Measurements from ENCODE around the gene ACBD5.
A peak's percentile ranks its signal among the peaks of the same experiment; 100 is the strongest.
"Not testable (repeated sequence)": the region's sequence is repeated elsewhere in the genome, so short reads cannot be mapped to it uniquely, and the experiment has no call there.

Gene ACBD5, protein sequence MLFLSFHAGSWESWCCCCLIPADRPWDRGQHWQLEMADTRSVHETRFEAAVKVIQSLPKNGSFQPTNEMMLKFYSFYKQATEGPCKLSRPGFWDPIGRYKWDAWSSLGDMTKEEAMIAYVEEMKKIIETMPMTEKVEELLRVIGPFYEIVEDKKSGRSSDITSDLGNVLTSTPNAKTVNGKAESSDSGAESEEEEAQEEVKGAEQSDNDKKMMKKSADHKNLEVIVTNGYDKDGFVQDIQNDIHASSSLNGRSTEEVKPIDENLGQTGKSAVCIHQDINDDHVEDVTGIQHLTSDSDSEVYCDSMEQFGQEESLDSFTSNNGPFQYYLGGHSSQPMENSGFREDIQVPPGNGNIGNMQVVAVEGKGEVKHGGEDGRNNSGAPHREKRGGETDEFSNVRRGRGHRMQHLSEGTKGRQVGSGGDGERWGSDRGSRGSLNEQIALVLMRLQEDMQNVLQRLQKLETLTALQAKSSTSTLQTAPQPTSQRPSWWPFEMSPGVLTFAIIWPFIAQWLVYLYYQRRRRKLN

DNA sequence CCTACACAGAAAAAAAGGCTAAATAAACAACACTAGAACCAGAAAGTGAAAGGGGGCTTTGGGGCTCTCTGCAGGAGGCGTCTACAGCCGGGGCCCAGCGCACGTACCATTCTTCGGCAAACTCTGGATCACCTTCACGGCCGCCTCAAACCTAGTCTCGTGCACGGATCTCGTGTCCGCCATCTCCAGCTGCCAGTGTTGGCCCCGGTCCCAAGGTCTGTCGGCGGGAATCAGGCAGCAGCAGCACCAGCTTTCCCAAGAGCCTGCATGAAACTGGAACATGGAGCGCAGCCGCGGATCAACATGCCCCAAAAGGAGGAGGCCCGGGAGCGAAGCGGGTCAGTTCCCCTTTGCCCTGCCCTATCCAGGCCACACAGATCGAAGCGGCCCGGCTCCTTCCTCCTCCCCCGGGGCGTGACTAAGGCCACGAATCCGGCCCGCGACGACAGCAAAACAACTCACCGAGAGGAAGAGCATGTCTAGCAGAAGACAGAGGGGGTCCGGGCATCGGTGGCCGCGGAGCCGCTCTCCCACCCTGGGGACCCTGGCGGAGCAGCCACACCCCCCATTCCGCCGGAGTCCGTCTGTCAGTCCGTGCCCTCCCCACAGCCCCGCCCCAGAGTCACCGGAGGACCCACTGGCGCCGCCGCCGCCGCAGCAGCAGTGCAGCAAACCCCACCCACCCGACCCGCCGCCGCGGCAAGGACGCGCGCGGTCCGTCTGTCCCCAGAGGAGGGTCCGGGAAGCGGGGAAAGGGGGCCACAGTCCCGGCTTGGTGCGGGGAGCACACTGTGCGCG is at the start of gene ACBD5:
Gene ACBD5 (minus strand): TSS at position 586 of the 798 bp plus-strand sequence. CDS start 109 bp downstream, at position 477.
- DNase-seq = peak; percentile 52

DNA sequence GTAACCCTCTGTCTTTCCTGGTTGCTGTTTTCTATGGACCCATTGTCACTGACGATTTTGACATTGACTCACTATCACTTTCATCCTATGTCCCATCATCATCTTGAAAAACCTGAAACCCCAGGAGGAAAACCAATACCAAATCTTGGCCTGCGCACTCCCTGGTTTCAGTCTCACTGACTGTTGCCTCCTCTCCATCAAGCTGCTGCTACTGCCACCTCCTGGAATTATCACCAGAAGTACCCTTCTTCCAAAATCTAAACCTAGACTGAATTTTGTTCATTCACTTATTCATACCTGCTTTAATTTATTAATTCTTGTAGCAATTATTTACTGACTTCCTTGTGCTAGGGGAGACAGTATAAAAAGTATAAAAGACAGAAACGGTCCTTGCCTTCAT is 44.5 kb upstream of the ACBD5 start:
- DNase-seq = no peak

DNA sequence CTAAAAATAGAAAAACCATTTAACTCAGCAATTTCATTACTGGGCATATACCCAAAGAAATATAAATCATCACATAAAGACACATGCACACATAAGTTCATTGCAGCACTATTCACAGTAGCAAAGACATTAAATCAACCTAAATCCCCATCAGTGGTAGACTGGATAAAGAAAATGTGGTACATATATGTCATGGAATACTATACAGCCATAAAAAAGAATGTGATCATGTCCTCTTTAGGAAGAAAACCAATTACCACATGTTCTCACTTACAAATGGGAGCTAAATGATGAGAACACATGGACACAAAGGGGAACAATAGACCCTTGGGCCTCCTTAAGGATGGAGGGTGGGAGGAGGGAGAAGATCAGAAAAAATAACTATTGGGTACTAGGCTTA is 36.0 kb upstream of the ACBD5 start:
- DNase-seq = no peak

DNA sequence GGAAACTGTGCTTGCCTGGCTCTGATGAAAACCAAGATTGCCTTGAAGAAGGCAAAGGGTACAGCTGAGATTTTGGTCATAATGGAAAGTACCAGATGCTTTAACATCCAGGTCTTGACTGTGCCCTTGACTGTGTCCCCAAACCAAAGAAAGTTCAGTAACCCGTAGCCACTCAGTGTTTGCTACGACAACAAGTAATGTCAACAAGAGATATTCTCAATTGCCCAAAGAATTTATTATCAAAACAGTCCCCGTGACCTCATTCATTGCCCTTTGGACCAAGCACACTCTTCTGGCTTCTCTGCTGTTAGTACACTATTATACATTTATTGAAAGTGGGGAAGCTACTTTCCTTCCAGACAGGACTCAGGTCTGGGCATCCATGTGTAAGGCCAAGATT is 25.4 kb upstream of the ACBD5 start:
- not testable (repeated sequence) for DNase-seq

DNA sequence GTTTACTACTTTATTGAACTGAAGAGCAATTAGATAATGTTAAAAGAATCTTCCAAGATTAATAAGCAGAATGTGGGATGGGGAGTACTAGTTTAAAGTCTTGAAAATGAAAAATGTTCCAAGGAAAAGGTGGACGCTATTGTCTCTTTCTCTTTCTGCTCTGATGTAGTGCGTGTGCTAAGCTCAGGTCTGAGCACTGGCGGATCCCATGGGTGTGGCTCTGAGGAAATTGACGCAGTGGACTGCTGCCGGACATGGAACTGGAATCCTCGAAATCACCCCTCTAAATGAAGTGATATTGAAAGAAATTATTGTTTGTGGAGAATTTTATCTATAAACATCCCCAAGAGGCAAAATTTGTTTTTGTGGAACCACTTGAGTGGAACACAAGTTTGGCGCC is 22.2 kb upstream of the ACBD5 start:
- not testable (repeated sequence) for DNase-seq

DNA sequence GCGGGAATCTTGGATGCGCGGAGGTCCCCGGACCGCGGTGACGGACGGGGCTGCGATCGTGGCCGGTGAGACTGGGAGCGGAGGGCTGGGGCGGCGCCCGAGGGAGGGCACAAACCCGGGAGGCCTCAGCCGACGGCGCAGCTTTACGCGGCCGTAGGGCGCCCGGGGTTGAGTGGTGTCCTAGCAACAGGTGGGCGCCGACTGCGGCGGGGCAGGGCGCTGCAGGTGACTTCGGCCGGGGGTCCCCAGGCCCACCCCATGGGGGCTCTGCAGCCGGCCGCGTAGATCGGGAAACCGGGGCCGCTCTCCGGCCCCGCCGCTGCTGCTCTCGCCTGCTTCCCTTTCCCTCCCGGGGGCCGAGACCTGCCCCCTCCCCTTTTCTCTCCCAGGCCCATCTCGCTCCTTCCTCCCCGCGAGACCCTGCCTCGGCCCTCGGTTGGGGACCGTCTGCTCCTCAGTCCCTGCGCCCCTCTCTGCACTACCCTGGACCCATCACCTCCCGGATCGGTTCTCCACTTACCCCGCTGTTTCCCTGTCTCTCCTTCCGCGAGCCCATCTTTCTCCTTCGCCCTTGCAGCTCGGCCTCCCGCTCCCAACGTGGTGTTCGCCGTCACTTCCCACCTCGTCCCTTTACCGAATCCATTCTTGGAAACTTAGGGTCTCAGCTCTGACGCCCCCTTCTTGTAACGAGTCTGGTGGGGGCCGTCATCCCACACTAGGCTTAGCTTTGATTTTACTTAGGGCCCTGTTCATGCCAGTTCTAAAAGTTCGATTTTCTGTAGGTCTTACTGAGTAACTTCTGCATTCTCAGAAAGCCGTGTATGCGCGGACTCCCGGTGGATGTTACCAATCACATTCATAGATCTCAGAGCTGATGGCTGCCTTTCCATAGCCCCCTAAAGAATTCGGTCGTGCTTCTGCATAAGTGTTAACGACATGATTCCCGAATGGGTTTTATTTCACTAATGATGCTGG is 18.5 kb upstream of the ACBD5 start:
- no peak for DNase-seq

DNA sequence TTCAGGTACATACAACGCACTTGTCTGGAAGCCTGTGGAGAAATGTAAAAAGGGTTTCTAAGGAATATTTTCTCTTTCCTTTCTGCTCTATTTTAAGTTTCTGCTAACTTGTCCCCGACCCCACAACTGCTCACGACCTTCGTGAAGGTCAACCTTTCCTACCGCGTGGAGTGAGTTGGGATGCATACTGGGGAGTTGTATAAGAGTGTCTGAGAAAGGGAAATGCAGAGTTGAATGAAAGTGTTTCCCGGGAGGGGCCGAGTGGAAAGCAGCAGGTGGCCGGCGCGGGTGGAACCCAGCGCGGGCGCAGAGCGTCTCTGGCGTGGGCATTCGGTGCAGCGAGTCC is 17.9 kb upstream of the ACBD5 start:
- no peak for DNase-seq

DNA sequence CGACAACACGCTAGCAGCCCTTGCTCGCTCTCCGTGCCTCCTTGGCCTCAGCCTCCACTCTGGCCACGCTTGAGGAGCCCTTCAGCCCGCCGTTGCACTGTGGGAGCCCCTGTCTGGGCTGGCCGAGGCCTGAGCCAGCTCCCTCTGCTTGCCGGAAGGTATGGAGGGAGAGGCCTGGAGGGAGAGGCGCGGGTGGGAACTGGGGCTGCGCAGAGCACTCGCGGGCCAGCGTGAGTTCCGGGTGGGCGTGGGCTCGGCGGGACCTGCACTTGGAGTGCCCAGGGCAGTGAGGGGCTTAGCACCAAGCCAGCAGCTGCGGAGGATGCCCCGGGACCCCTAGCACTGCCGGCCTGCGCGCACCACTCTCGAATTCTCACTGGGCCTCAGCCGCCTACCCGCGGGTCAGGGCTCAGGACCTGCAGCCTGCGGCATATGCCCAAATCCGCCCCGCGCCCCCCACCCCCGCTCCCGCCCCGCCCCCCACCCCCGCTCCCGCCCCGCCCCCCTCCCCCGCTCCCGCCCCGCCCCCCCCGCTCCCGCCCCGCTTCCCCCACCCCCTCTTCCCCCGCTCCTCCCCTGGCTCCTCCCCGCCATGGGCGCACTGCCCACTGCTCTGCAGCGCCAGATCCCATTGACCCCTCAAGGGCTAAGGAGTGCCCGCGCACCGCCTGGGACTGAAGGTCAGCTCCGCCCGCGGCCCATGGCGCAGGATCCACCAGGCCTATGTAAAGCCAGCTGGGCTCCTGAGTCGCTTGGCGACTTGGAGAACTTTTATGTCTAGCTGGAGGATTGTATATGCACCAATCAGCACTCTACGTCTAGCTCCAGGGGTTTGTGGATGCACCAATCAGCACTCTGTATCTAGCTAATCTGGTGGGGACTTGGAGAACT is 15.9 kb upstream of the ACBD5 start:
- no peak for DNase-seq

DNA sequence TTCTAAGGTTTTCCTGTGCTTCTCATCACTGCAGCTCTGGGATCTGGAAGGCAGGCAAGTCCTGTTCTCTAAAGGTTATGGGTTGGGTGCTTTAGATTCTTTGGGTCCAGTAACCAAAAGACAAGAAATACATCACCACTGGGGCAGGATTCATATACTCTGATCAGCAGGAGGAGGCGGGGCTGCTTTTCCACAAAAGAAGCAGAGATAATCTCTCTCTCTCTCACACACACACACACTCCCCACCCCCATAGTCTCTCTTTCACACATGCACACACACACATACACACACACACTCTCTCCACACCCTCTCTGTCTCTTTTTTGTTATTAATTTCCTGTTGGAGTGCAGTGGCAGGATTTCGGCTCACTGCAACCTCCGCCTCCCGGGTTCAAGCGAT is 13.0 kb upstream of the ACBD5 start:
- DNase-seq = no peak

DNA sequence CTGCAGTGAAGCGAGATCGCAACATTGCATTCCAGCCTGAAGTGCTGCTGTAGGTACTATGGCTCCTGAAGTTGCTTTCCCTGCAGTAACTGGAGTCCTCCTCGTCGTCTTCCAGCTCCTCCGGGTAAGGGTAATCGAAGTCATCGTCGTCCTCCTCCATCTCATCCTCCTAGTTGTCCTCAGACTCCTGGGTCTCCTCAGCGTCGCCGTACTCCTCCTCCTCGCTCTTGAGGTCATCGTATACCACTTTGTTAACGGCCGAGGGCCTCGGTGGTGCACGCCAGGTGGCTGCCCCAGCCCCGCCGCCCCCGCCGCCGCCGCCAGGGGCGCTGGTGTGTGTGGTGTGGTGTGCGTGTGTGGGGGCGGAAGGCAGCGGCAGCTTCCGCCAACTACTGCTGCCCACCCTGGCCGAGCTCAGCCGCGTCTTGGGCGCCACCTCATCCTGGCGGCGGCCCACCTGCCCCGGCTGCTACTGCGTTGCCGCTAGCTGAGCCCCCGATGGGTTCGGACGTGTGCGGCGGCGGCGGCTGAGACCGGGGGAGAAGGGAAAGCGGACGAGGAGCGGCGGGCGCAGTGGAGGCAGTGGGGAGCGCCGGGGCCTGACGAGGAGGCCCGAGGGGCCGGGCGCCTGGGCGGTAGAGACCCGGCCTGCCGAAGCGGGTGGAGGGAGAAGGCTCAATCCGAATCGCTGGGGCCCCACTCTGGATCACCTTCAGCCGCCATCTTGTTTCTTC is 11.8 kb upstream of the ACBD5 start:
- DNase-seq = peak; percentile 69

DNA sequence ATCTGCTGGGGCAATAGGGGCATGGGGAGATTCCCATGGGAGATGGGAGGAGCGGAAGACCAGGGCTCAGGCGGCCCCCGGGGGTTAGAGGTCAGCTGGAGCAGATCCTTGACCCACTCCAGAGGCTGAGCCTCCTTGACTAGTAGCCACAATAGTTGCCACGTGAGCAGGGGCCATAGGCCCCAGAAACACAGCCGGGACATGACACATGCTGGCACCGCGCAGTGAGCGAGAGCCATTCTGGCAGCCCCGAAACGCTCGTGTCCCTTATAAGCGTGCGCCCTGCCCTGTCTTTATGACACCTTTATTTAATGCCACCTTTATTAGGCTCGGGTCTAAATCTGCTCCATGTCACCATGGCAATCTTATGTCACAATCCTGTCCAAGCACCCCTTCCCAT is 11.0 kb upstream of the ACBD5 start:
- no peak for DNase-seq

DNA sequence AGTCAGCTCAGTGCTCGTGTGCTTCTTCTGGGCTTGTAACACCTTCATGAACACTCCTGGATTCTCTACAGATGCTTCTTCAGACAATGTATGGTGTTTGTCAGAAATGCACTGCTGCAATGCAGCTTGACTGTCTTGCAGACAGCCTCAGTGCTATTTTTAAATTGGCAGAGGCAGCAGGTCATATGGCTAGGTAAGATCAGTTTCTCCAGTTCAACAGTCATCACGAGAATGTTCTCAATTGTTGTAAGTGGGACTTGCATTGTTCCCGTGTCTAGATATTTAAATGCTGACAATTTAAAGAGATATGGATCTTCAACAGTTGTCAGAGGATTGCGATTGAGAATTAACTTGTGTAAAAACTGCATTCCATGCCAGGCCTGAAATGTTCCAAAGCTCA is 7.6 kb upstream of the ACBD5 start:
- DNase-seq = no peak

DNA sequence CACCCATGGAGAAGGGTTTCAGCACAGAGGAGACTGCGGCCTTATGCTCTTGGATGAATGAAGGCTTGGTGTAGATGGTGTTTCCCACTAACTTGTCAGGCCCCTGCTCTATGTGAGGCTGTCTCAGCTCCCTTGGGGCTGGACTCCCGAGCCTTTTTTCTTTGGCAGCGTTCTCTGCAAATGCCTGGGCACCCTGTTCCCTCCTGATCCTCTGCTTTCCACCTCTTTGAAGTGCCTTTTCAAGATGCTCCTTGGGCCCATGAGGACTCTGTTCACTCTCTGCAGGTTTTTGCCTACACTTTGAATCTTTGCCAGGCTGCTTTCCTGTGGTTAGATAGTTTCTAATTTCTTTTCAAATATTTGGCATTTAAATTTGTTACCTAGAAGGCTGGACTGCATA is 6.8 kb upstream of the ACBD5 start:
- no peak for DNase-seq

DNA sequence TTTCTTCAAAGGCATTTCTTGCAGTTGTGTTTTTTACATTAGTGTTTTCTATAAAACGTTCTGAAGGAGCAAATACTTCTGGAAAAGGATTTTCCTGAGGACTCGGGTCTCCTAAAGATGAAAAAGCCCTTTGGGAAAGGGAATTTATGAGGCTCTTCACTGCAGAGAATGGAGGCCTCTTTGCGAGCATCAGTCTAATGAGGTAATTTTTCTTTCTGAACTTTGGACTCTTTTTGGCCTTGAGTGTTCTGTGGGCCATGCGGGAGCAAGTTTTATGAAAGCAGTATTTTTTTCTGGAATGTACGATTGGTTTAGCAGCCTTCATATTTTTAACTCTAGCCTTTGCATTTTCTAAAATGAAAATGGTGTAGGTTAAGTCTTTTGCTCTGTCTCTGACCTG is 6.4 kb upstream of the ACBD5 start:
- no peak for DNase-seq

DNA sequence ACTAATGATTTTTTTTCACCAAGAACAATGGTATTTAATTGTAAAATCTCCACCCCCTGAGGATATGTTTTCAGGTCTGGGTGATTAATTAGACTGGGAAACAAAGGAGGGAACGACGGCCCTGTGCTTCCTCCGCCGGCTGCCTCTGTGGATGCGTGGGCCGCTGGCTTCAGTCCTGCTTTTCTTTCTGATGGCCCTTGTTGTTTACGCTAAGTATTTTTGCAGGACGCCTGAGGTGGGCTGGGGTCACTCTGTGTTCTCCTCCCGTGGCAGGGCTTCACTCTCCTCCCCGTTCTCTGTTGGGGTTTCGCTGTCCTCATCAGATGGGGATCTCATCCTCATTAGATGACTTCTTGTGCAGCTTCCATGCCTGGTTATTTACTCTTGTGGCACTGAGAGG is 5.2 kb upstream of the ACBD5 start:
- DNase-seq = no peak

DNA sequence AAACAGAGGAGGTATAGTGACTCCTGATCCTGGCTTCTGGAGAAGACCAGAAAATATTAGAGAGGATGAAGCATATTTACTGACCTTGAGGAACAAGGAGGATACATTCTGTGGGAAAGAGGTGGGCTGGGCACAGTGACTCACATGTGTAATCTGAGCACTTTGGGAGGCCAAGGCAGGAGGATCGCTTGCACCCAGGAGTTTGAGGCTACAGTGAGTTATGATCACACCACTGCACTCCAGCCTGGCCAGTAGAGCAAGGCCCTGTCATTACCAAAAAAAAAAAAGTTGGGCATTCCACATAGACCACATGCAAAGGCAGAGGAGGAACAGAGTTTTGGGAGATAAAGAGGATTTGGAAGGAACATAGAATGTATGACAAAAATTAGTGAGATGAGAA is 4.4 kb upstream of the ACBD5 start:
- no peak for DNase-seq

DNA sequence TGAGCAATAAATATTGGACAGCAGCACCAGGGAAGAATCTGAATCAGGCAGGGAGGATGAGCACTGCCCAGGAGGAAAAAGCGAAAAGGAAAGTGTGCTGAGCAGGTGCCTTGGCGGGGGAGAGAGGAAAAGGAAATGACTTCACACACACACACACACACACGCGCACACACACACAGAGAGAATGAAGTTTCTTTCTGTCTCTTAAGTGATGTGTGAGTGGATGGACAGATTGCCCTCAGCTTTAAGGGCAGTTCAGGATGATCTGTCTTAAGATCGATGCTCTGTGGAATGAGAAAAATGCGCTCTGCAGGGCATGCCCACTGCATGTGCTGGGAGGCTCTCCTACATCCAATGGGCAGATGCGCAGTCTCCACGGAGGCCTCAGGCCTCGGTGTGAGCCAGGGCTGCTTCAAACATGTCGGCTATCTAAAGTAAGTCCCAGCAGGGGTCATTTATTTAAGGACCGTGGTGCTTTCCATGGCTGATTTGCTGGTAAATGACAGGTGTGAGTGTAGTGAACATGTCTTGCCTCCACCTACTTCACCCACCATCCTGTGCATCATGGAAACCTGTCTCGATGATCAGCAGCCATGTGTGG is 2.5 kb upstream of the ACBD5 start:
- peak; percentile 57 for DNase-seq

DNA sequence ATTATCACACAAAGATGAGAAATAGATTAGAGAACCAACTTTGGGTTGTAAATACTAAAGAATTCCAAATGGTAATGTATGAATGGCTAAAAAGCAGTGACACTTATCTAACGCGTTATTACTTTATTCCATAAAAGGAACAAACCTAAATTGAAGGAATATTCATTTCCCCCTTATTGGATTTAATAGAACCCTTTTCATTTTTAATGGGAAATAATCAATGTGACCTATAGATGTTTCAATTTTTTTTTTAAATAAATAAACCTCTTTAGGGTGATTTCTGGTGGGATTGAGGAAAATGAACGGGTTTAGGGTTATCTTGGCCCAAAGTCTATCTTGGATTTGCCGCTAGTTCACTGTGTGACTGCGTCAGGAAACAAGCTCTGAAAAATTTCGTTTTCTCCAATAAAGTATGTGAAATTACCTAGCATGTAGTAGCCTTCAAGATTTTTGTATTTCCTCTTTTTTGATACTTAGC is 1.9 kb upstream of the ACBD5 start:
- no peak for DNase-seq

DNA sequence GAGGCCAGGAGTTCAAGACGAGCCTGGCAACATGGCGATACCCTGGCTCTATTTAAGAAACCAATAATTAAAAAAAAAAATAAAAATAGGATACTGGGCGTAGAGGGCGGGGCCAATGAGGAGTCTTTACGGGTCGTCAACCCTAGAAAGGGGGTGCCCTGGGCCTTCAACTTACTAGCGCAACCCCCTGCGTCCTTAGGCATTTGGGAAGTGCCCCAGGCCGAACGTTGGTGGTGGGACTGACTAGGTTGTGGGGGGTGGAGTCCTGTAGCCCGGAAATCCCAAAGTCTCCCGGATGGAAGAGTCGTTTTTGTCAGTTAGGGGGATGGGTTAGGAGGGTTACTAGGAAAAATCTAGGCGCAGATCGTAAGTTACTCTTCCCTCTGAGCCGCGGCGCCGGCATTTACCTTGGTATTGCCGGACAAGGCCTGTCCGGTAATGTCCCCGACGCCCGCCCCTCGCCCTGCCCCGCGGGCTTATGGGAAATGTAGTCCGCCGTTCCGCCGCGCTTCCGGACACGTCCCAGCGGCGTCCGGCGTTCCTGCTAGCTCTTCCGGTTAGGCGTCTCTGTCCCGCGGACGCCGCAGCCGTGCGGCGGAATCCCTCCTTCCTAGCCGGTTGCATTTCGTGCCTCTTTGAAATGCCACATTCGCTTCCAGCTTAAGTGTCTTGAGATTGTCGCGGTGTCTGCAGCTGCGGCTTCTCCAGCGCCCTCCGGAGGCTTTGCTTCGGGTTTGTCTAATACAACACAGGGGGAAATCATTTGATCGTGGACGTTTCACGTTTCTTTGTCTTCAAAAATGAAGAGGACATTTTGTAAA is 1.3 kb upstream of the ACBD5 start:
- DNase-seq = peak; percentile 78

All from activated CD4-positive, alpha-beta T cell treated with anti-CD3 and anti-CD28 coated beads for 1 hour (primary cell).